ENCODE measurements around the gene MAN2B1.

GRCh38 chr19:12664406-12665280 is 1.9 kb downstream of the MAN2B1 start:
- no peak for TF ChIP-seq SP1 (IDR thresholded peaks at IDR 0.05)
- no peak for TF ChIP-seq NFRKB (IDR thresholded peaks at IDR 0.05)
- no peak for TF ChIP-seq ZNF384 (IDR thresholded peaks at IDR 0.05)
- TF ChIP-seq FOXA1 (IDR thresholded peaks at IDR 0.05): no peak
- no peak for TF ChIP-seq SUZ12 (IDR thresholded peaks at IDR 0.05)
- no peak for TF ChIP-seq CTBP1 (IDR thresholded peaks at IDR 0.05; ENCODE audit: borderline replicate concordance)
- TF ChIP-seq LEF1 (IDR thresholded peaks at IDR 0.05; ENCODE audit: borderline replicate concordance): no peak
- TF ChIP-seq TARDBP (IDR thresholded peaks at IDR 0.05): no peak
- TF ChIP-seq ARNT (IDR thresholded peaks at IDR 0.05): no peak
- no peak for TF ChIP-seq FOXK2 (IDR thresholded peaks at IDR 0.05)
- no peak for TF ChIP-seq FOXM1 (IDR thresholded peaks at IDR 0.05; ENCODE audit: borderline replicate concordance)
- no peak for TF ChIP-seq PKNOX1 (IDR thresholded peaks at IDR 0.05)
- TF ChIP-seq HDGF (IDR thresholded peaks at IDR 0.05; ENCODE audit: borderline replicate concordance): no peak

Measured in HEK293T (cell line).